Activated CD4-positive, alpha-beta T cell treated with anti-CD3 and anti-CD28 coated beads for 24 hours (primary cell): ENCODE measurements around the gene RHOBTB1.

ENCODE experiments used
- DNase-seq, 2 donors: peaks; one replicate each; pipeline ENCODE4 v3.0.0-alpha.2; 2020; ENCODE audit warnings: low read depth in 2 of 2

The RHOBTB1 gene

DNA sequence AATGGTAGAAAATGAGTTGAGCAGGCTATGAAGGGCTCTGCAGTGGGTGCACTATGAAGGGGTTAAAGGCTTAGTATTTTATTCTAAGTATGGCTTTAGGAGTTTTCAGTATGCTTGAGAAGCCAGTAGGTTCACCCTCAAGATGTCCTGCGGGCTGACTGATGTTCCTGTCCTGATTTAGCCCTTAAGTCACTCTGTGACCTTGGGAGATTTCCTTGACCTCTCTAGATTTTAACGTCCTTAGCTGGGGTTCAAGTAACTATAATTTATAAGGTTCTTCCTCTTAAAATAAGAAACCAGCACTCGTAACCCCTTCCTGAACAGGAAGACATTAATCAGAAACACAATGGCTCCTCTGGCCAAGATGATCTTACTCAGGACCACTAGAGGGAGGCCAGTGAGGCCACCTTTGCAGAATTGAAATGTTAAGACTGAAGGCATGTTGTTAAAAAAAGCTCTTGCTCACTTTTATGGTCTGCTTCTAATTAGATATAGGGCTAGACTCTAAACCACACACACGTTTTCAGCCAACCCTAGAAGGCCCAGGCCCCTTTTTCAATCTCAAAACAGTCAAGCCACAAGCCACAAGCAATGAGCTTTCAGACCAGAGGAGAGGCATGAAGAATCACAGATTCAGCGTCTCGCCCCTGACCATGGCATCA is 123.8 kb downstream of the RHOBTB1 start:
- DNase-seq, result no peak
